Stimulated activated CD8-positive, alpha-beta memory T cell treated with anti-CD3 and anti-CD28 coated beads, Interleukin-2, amount 100 ng/mL, for 48 hours (primary cell): ENCODE data around the gene OSBP2.
"Not testable (repeated sequence)": the region's sequence is repeated elsewhere in the genome, so short reads cannot be mapped to it uniquely, and the experiment has no call there.

Experiments
- DNase-seq, 2 donors: peaks; one replicate each; pipeline ENCODE4 v3.0.0-alpha.2; 2020; ENCODE audit warnings: low read depth in 2 of 2

Gene OSBP2

DNA sequence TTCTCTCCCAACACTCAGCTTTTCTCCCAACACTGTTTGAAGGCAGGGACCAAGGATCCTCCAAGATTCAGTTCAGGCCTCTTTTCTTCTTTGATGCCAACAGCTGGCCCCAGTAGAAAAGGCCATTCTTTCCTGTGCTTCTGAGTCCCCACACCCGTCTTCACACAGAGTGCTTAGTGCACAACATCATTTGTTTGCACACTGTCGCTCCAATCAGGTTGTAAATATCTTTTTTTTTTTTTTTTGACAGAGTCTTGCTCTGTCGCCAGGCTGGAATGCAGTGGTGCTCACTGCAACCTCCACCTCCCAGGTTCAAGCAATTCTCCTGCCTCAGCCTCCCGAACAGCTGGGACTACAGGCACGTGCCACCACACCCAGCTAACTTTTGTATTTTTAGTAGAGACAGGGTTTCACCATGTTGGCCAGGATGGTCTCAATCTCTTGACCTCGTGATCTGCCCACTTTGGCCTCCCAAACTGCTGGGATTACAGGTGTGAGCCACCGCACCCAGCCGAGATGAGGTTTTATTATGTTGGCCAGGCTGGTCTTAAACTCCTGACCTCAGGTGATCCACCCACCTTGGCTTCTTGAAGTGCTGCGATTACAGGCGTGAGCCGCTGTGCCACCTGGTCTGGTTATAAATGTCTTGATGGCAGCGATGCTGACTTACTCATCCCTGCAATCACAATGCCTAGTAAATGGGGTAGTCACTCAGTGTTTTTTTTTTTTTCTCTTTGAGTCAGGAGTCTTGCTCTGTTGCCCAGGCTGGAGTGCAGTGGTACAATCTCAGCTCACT, 14.6 kb upstream of the OSBP2 start:
- not testable (repeated sequence) for DNase-seq

DNA sequence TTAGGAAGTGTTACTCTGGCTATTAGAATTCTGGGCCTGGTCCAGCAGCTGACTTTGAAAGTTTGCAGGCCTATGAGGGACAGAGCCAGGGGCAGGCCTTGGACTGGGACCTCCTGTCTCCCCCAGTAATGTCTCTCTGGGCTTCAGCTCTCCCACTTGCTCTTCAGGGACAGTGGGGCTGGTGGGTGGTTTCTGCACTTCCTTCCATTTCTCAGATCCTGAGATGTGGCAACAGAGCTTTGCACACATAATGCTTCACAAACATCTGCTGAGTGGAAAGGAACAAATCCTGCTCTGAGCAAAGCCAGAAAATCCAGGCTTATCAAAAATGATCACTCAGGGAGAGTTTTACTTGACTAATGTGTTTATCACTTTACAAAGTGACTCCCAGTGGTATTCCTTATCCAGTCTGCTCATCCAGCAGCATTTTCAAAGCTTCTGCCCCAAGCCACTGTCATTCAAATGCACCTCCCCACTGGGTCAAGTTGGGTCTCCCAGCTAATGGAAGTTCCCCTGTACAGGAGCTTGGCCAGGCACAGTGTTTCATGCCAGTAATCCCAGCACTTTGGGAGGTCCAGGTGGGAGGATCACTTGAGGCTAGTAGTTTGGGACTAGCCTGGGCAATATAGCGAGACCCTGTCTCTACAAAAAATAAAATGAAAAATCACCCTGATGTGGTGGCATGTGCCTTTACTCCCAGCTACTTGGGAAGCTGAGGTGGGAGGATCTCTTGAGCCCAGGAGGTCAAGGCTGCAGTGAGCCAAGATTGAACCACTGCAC, 13.5 kb upstream of the OSBP2 start:
- DNase-seq = no peak

- no peak for DNase-seq
These were observed 12.8 kb upstream of the OSBP2 start for GRCh38 chr22:30681831-30682230.

DNA sequence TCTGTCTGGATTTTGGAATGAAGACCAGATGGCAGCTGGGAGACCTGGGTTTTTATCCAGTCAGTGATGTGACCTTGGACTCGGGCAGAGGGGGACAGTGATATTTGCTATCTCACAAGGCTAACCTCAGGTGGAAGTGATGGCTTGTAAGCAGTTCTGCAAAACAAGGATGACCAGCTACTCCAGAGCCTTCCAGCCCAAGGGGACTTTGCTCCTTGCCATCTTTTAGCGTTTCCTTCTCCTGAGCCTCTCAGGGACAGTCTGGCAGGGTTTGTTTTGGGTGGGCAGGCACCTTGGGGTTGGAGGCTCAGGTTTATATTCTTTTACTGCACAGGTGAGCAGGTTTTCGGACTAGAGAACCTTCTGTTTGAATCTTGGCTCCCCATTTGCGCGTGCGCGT, 9.5 kb upstream of the OSBP2 start:
- no peak for DNase-seq

DNA sequence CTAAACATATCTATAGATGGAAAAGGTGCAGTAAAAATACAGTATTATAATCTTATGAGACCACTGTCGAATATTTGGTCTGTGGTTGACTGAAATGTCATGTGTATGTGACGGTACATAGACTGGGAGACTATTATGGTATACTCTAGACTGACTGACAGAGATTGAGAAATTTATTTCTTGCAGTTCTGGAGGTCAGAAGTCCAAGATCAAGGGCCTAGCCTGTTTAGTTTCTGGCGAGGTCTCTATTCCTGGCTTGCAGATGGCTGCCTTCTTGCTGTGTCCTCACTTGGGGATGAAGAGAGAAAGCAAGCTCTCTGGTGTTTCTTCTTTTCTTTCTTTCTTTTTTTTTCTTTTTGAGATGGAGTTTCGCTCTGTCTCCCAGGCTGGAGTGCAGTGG, 7.3 kb upstream of the OSBP2 start:
- no peak for DNase-seq

GRCh38 chr22:30689622-30690021, 5.1 kb upstream of the OSBP2 start:
- DNase-seq = no peak

GRCh38 chr22:30691204-30691603, 3.5 kb upstream of the OSBP2 start:
- no peak for DNase-seq

GRCh38 chr22:30694171-30694639, 469 bp upstream of the OSBP2 start:
- DNase-seq = peak; percentile 35 to 43

- DNase-seq = no peak
These were observed 727 bp downstream of the OSBP2 start for GRCh38 chr22:30695351-30695851.

GRCh38 chr22:30695871-30696655, 1.4 kb downstream of the OSBP2 start:
- no peak for DNase-seq

GRCh38 chr22:30697975-30698374, 3.3 kb downstream of the OSBP2 start:
- DNase-seq = no peak

- no peak for DNase-seq
These were observed 7.2 kb downstream of the OSBP2 start for GRCh38 chr22:30701872-30702271.

- DNase-seq = no peak
These were observed 8.2 kb downstream of the OSBP2 start for GRCh38 chr22:30702856-30703255.

DNA sequence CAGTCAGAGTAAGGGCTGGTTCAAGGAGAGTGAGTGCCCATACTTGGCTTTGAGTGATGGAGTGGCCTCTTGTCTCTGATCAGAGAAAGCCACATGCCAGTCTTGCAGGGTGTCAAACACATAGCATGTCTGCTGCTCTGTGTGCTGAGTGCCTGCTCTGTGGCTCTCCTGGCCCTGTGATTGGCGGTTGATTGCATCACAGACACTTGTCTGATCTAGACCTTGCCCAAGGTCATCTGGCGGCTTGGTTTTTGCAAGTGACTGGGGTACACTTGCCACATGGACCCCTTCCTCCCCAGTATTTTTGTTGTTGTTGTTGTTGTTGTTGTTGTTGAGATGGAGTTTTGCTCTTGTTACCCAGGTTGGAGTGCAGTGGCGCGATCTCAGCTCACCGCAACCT, 10.3 kb downstream of the OSBP2 start:
- DNase-seq = no peak

DNA sequence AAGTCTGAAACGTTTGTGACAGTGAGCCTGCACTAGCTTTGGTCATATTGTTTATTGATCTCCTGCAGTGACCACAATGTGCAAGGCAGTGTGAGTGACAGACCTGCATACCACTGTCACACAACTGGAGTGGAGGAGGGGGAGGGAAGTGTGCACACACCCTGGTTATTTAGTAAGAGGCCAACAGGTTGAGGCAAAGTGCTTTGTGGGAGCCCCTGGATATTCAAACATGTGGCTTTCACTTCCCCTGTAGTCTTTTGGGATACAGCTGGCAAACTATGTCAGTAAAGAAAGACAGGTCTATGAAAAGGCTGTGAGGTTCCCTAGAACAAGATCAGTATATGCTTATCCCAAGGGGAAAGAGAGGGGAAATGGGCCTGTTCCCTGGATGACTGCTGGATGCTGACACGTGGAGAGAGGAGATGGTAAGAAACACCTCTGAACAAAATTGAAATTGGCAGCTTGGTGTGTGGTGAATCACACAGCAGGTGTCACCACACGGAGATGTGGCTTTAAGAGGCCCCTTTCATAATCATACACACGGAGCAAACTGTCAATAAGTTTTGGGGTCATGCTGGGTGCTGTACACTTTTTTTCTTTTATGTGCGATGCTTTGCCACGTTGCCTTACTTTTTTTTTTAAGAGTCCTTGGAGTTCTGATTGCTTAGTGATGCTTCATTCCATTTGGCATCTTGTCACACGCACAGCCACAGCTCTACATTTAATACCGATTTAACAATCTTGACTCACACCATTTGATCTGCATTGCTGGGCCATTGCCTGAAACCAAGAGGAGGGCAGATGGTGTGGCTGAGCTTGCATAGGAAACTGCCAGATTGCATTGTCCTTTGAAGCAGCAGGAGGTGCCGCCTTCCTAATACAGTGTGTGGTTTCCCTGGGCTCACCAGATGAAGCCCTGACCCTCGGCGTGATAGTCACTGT, 11.3 kb downstream of the OSBP2 start:
- no peak for DNase-seq

DNA sequence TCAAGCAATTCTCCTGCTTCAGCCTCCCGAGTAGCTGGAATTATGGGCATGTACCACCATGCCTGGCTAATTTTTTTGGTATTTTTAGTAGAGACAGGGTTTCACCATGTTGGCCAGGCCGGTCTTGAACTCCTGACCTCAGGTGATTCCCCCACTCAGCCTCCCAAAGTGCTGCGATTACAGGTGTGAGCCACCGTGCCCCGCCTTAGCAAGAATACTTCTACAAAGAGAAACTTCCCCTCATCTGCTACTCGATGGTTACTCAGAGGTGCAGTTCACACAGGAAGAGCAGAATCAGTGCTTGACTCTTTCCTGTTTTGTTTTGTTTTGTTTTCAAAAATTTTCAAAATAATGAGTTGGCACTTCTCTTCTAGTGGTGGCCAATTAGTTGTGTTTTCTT, 15.3 kb downstream of the OSBP2 start:
- not testable (repeated sequence) for DNase-seq

GRCh38 chr22:30712094-30712493, 17.4 kb downstream of the OSBP2 start:
- DNase-seq = no peak

GRCh38 chr22:30714062-30714461, 19.4 kb downstream of the OSBP2 start:
- DNase-seq = no peak

DNA sequence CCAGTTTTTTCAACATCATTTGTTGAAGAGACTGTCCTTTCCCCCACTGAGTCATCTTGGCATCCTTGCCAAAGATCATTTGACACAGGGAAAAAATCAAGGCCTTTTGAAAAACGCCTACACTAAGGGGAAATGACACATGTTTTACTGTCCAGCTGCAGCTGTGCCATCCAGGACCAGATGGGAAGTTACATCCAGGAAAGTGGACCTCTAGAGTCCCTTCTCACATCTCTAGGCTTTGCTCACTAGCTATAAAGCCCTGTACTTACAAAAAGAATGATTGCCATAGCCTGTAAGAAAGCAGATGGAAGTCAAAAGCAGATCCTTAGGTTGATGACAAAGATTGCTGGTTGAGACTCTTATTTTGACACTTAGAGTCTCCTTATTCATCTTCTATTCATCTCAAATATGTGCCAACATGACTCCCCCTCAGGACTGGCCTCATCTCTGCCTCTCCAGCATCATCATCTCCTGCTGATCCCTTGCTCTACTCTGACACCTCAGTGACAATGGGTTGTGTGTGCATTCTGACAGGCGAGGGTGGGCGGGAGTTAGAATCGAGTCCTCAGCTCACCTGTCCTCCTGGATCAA, 22.8 kb downstream of the OSBP2 start:
- no peak for DNase-seq

DNA sequence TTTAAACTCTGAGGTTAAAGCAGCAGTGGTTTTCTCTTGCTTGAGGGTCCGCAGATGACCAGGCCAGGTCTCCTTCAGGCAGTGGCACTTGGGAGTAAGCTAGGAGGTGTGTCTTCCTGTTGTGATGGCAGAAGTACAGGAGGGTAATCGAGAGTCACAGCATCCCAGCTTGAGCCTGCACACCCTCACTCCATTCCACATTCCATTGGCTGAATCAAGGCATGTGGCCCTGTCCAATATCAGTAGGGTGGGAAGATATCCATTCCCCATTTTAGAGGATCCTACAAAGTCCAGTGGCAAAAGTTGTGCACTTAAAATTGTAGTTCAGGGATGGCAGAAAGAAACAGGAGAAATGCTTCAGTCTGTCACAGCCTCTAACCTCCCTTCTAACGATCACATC, 23.3 kb downstream of the OSBP2 start:
- no peak for DNase-seq

- no peak for DNase-seq
These were observed 23.8 kb downstream of the OSBP2 start for GRCh38 chr22:30718491-30718890.
